H1 (cell line): Measurements from ENCODE around the gene GPLD1.

Experiments used
- ATF2 ChIP-seq: IDR thresholded peaks from 2 replicates; pipeline ENCODE4 v1.6.1; 2012; ENCODE audit warnings: low read length, inconsistent platforms
- BRCA1 ChIP-seq: IDR thresholded peaks from 2 replicates; pipeline ENCODE4 v1.6.1; 2012; ENCODE audit warnings: low read depth, low read length, improper control_type of control experiment
- CTCF ChIP-seq, 3 experiments: IDR thresholded peaks; 1 replicate in 2 of 3; 2 replicates in 1 of 3; pipeline versions ENCODE4 v1.5.1 to v1.6.1; 2011; ENCODE audit warnings: low read length in 3 of 3, mild to moderate bottlenecking in 3 of 3, inconsistent platforms in 2 of 3, low read depth in 1 of 3, moderate library complexity in 1 of 3; ENCODE audit not compliant: insufficient read depth in 1 of 3; ENCODE audit errors: control extremely low read depth in 1 of 3
- EP300 ChIP-seq, 2 experiments: IDR thresholded peaks; 1 replicate in 1 of 2; 2 replicates in 1 of 2; pipeline ENCODE4 v1.6.1; 2011 to 2012; ENCODE audit warnings: low read depth in 2 of 2, low read length in 2 of 2, mild to moderate bottlenecking in 2 of 2, borderline replicate concordance in 1 of 2, inconsistent platforms in 1 of 2, moderate library complexity in 1 of 2
- EZH2 ChIP-seq: fragments of 200-600 bp; sonication (generic); IDR thresholded peaks from 2 replicates; pipeline ENCODE4 v1.7.1; 2012; ENCODE audit warnings: low read depth, mild to moderate bottlenecking, moderate library complexity, low read length, inconsistent platforms; ENCODE audit not compliant: severe bottlenecking
- KDM5A ChIP-seq: fragments of 200-600 bp; IDR thresholded peaks from 2 replicates; pipeline ENCODE4 v1.7.1; 2012; ENCODE audit warnings: mild to moderate bottlenecking, low read length, inconsistent platforms, mixed read lengths
- MAX ChIP-seq: IDR thresholded peaks from 2 replicates; pipeline ENCODE4 v1.6.1; 2012; ENCODE audit warnings: inconsistent platforms
- POLR2A ChIP-seq, 2 experiments: IDR thresholded peaks; 1 replicate in 1 of 2; 2 replicates in 1 of 2; pipeline ENCODE4 v1.6.1; 2011; ENCODE audit warnings: low read depth in 2 of 2, low read length in 2 of 2, mild to moderate bottlenecking in 2 of 2; ENCODE audit errors: control extremely low read depth in 1 of 2
- POLR2AphosphoS5 ChIP-seq: IDR thresholded peaks from 2 replicates; pipeline ENCODE4 v1.6.1; 2011; ENCODE audit warnings: low read depth, low read length
- SAP30 ChIP-seq: fragments of 300-600 bp; sonication (generic); IDR thresholded peaks from 2 replicates; pipeline ENCODE4 v1.7.1; 2012; ENCODE audit warnings: low read length, moderate library complexity, mild to moderate bottlenecking, inconsistent platforms; ENCODE audit not compliant: insufficient read depth, insufficient replicate concordance
- SP2 ChIP-seq: IDR thresholded peaks from 2 replicates; pipeline ENCODE4 v1.6.1; 2012; ENCODE audit warnings: mild to moderate bottlenecking, low read length, inconsistent platforms
- TAF1 ChIP-seq: IDR thresholded peaks from 2 replicates; pipeline ENCODE4 v1.6.1; 2011; ENCODE audit warnings: mild to moderate bottlenecking, low read depth, low read length

- TF ChIP-seq POLR2AphosphoS5 = 0 out of 2 replicates have a peak, but pooled peaks have one; percentile 43
- TF ChIP-seq TAF1 = no peak
- no peak for TF ChIP-seq CTCF (IDR thresholded peaks at IDR 0.05; ENCODE audit: control extremely low read depth in 1 of 3, insufficient read depth in 1 of 3, low read depth in 1 of 3, low read length in 3 of 3)
- no peak for TF ChIP-seq EZH2
- TF ChIP-seq EP300 (IDR thresholded peaks at IDR 0.05; ENCODE audit: borderline replicate concordance in 1 of 2, low read depth in 2 of 2, low read length in 2 of 2) = no peak
- TF ChIP-seq POLR2A (IDR thresholded peaks at IDR 0.05; ENCODE audit: control extremely low read depth in 1 of 2, low read depth in 2 of 2, low read length in 2 of 2) = peak in 1 of 2 experiments; percentile 42; a peak in 2 of 3 replicates
- no peak for TF ChIP-seq SAP30
- no peak for TF ChIP-seq BRCA1
- TF ChIP-seq SP2 = no peak
- TF ChIP-seq KDM5A = no peak
- no peak for TF ChIP-seq ATF2
- no peak for TF ChIP-seq MAX
These were observed 62.5 kb downstream of the GPLD1 start for GRCh38 chr6:24426729-24427446.
